Non-pigmented ciliary epithelial cell (primary cell): ENCODE data around the gene ZNF584.
A peak's percentile ranks its signal among the peaks of the same experiment; 100 is the strongest.
"Not testable (repeated sequence)": the region's sequence is repeated elsewhere in the genome, so short reads cannot be mapped to it uniquely, and the experiment has no call there.

ENCODE experiments used
- DNase-seq: peaks from one replicate; pipeline ENCODE4 v3.0.0-alpha.2; 2010; ENCODE audit warnings: low read depth

The ZNF584 gene

GRCh38 chr19:58403920-58404478 lies 4.5 kb upstream of the ZNF584 start:
- not testable (repeated sequence) for DNase-seq

GRCh38 chr19:58406818-58407657 lies 1.4 kb upstream of the ZNF584 start:
- no peak for DNase-seq

- DNase-seq: no peak
Observed at GRCh38 chr19:58407658-58408151, 744 bp upstream of the ZNF584 start.

GRCh38 chr19:58409010-58409790 lies 751 bp downstream of the ZNF584 start:
- no peak for DNase-seq

GRCh38 chr19:58416604-58417003 lies 8.2 kb downstream of the ZNF584 start:
- no peak for DNase-seq

- DNase-seq: no peak
Observed at GRCh38 chr19:58417071-58417470, 8.6 kb downstream of the ZNF584 start.

GRCh38 chr19:58428617-58429016 lies 20.2 kb downstream of the ZNF584 start:
- no peak for DNase-seq

GRCh38 chr19:58429745-58430144 lies 21.3 kb downstream of the ZNF584 start:
- no peak for DNase-seq

- DNase-seq: no peak
Observed at GRCh38 chr19:58434217-58434616, 25.8 kb downstream of the ZNF584 start.

GRCh38 chr19:58439576-58440554 lies 31.4 kb downstream of the ZNF584 start, which contains the start of gene ZNF132:
Gene ZNF132, minus strand, starts transcription at chr19:58440153. Its CDS starts 332 bp downstream, at chr19:58439821.
- peak; percentile 99 for DNase-seq

GRCh38 chr19:58440556-58440955 lies 32.1 kb downstream of the ZNF584 start:
- DNase-seq: no peak

GRCh38 chr19:58442986-58443385 lies 34.5 kb downstream of the ZNF584 start:
- not testable (repeated sequence) for DNase-seq

- not testable (repeated sequence) for DNase-seq
Observed at GRCh38 chr19:58448860-58449259, 40.4 kb downstream of the ZNF584 start.

- not testable (repeated sequence) for DNase-seq
Observed at GRCh38 chr19:58449980-58450379, 41.5 kb downstream of the ZNF584 start.

GRCh38 chr19:58450856-58451357 lies 42.5 kb downstream of the ZNF584 start:
- DNase-seq: no peak

- peak; percentile 71 for DNase-seq
Observed at GRCh38 chr19:58451358-58452101, 43.1 kb downstream of the ZNF584 start, which contains the start of gene ZNF324B. Gene ZNF324B, plus strand, starts transcription at chr19:58451622. Its CDS starts 2,080 bp downstream, at chr19:58453702.

GRCh38 chr19:58453743-58454142 lies 45.3 kb downstream of the ZNF584 start:
- DNase-seq: no peak

GRCh38 chr19:58455306-58455705 lies 46.9 kb downstream of the ZNF584 start:
- DNase-seq: no peak

GRCh38 chr19:58456111-58456510 lies 47.7 kb downstream of the ZNF584 start:
- no peak for DNase-seq

- no peak for DNase-seq
Observed at GRCh38 chr19:58460039-58460438, 51.6 kb downstream of the ZNF584 start.
